Pancreas (tissue), 10 donors: ENCODE measurements around the gene KAT6B. TPM values are rescaled to one million over a fixed set of nuclear protein-coding genes. Genes with fewer than 3 reads are reported as not detected.

Source experiments
- ATAC-seq, 4 donors: fragments of 200-7000 bp; cut with Tn5 transposase; one replicate each; pipeline versions ENCODE4 v1.8.0 to v1.9.1; 2020; ENCODE audit warnings: mild to moderate bottlenecking in 4 of 4, moderate library complexity in 4 of 4
- DNase-seq, 6 donors: peaks; one replicate each; pipeline ENCODE4 v3.0.0-alpha.2; 2020
- FAIRE-seq: peaks from 2 replicates; lab custom pipeline; 2012; peaks lifted over from hg19 to GRCh38; lab: Jason Lieb, UNC
- H3K27ac ChIP-seq, 4 donors: fragments of 200-600 bp; sonication (generic); 1 replicate in 3 of 4; 2 replicates in 1 of 4; pipeline versions ENCODE4 v1.5.0 to v1.8.0; 2020
- H3K27me3 ChIP-seq, 4 donors: fragments of 200-600 bp; one replicate each; pipeline ENCODE4 v1.8.0; 2021
- H3K36me3 ChIP-seq, 3 donors: fragments of 200-600 bp; sonication (generic) in 1 of 3; one replicate each; pipeline versions ENCODE4 v1.5.0 to v1.8.0; 2020 to 2021
- H3K4me1 ChIP-seq, 3 donors: fragments of 200-600 bp; one replicate each; pipeline ENCODE4 v1.8.0; 2021
- H3K4me3 ChIP-seq, 4 donors: fragments of 200-600 bp; sonication (generic) in 2 of 4; one replicate each; pipeline versions ENCODE4 v1.5.0 to v1.8.0; 2020 to 2021
- H3K9me3 ChIP-seq, 4 donors: fragments of 200-600 bp; one replicate each; pipeline ENCODE4 v1.8.0; 2021
- WGBS, 2 donors: extraction: QIAGEN DNeasy Blood & Tissue Kit; methylation state at CpG; one replicate each; pipeline ENCODE4 v1.1.7; 2013; 5-methylcytosine and 5-hydroxymethylcytosine counted together
- intact Hi-C, 3 donors: fragments of 100-400 bp; cut with DNase I; formaldehyde crosslinking; loops; one replicate each; pipeline versions ENCODE4 v1.11.1 to v1.14.2; 2022
- polyA plus RNA-seq, 2 donors: library from polyadenylated mRNA; stranded (reverse); fragments of 200-250 nt; gene quantifications; one replicate each; pipeline ENCODE4 v1.2.3, GENCODE V29; 2013
- total RNA-seq, 6 donors: library from RNA; stranded (reverse); fragmentation: NEBNext Ultra II Directional in 4 of 6; extraction: Animal tissue kit (Norgen Biotek cat#: 25700) in 4 of 6; gene quantifications; one replicate each; pipeline versions ENCODE4 v1.2.1 to v1.2.4, GENCODE V29; 2021 to 2023
- TF ChIP-seq, protein P1 (sequence below), 4 donors: fragments of 200-600 bp; sonication (generic) in 3 of 4; IDR thresholded peaks; one replicate each; pipeline versions ENCODE4 v1.5.0 to v1.8.0; 2021; ENCODE audit warnings: antibody characterized with exemption in 4 of 4
- donor health status: healthy with polysubstance abuse.
- donor health status: DM: no; HTN: no; CAD: no; lungs with moderate emphysema.
- donor health status: DM: no; HTN: no; CAD: no.
- donor health status: control.
- donor health status: control.
- donor health status: Bipolar disorder and iron deficiency.
- donor health status: DM: yes; HTN: yes; CAD: no.
- donor health status: DM: no; HTN: no; CAD: no.
- donor health status: DM: no; HTN: no; CAD: no.
- donor health status: DM: yes; HTN: yes; CAD: no.

KAT6B gene
- total and polyA plus RNA-seq, 8 donors = 7.6 to 28.6 (median 18.1) TPM

GRCh38 chr10:74877898-74878297 lies 51.5 kb downstream of the KAT6B start:
- TF ChIP-seq, protein P1, sequence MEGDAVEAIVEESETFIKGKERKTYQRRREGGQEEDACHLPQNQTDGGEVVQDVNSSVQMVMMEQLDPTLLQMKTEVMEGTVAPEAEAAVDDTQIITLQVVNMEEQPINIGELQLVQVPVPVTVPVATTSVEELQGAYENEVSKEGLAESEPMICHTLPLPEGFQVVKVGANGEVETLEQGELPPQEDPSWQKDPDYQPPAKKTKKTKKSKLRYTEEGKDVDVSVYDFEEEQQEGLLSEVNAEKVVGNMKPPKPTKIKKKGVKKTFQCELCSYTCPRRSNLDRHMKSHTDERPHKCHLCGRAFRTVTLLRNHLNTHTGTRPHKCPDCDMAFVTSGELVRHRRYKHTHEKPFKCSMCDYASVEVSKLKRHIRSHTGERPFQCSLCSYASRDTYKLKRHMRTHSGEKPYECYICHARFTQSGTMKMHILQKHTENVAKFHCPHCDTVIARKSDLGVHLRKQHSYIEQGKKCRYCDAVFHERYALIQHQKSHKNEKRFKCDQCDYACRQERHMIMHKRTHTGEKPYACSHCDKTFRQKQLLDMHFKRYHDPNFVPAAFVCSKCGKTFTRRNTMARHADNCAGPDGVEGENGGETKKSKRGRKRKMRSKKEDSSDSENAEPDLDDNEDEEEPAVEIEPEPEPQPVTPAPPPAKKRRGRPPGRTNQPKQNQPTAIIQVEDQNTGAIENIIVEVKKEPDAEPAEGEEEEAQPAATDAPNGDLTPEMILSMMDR (IDR thresholded peaks at IDR 0.05) = no peak
- intact Hi-C loops = no loop called here
- no peak overlapping the region for H3K4me3 ChIP-seq
- DNase-seq (no peak), FAIRE-seq (no peak), ATAC-seq (no peak)
- H3K27ac ChIP-seq = no peak overlapping the region
- H3K27me3 ChIP-seq = no peaks in the 10 kb centered on the region
- H3K36me3 ChIP-seq = no peaks in the 10 kb centered on the region
- H3K4me1 ChIP-seq = peaks cover 4 to 20% (median 5%) of the 10 kb centered on the region in 3 donors
- H3K9me3 ChIP-seq = no peaks in the 10 kb centered on the region

DNA sequence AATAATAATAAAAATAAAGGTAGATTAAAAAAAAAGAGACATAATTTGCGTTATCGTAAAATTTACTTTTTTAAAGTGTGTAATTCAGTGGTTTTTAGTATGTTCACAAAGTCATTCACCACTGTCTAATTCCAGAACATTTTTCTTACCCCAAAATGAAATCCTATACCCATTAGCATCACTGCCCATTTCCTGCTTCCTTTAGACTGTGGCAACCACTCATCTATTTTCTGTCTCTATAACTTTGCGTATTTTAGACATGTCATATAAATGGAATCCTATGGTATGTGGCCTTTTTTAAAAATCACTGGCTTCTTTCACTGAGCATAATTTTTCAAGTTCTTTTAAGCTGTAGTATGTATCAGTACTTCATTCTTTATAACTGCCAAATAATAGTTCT lies 53.6 kb downstream of the KAT6B start:
- DNase-seq = no peak
- intact Hi-C loops = no loop called here
- Histone ChIP-seq H3K4me1 (peaks cover 4 to 11% (median 5%) of the 10 kb centered on the region in 3 donors), H3K27ac (no peak overlapping the region), H3K4me3 (no peak overlapping the region), H3K36me3 (no peaks in the 10 kb centered on the region), H3K27me3 (no peaks in the 10 kb centered on the region), H3K9me3 (no peaks in the 10 kb centered on the region)
- TF ChIP-seq, protein P1 (IDR thresholded peaks at IDR 0.05) = no peak
- WGBS, 2 donors = 98% methylated on average over 3 of the region's 3 CpGs
- no peak for ATAC-seq
- FAIRE-seq = no peak

DNA sequence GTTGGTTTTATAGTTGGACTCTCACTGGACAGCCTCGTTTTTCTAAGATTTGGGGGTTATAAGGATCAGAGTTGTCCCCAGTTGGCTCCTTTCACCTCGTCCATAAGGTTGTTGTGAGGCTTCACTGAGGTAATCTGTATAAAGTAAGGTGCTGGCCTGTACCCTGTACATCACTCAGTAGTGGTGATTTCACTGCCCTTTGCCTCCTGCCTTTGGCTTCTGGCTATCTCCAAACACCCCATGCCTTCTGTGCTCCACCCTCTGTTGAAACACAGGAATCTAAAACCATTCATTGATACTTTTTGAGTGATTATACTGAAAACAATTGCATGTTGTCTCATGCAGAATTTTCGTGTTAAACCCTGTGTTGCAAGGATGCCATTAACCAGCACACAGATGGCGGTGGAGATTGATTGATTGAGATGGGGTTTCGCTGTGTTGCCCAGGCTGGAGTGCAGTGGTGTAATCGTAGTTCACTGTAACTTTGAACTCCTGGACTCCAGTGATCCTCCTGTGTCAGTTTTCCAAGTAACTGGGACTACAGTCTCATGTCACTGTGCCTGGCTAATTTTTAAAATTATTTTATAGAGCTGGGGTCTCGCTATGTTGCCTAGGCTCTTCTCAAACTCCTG lies 55.0 kb downstream of the KAT6B start:
- WGBS, 2 donors = 89 to 92% methylated on average over 7 of the region's 7 CpGs
- H3K9me3 ChIP-seq = no peaks in the 10 kb centered on the region
- no peak for ATAC-seq
- H3K36me3 ChIP-seq = no peaks in the 10 kb centered on the region
- peaks cover 0 to 7% (median 4%) of the 10 kb centered on the region in 3 donors for H3K4me1 ChIP-seq
- no peak overlapping the region for H3K4me3 ChIP-seq
- FAIRE-seq = no peak
- H3K27ac ChIP-seq = no peak overlapping the region
- intact Hi-C loops = no loop called here
- H3K27me3 ChIP-seq = no peaks in the 10 kb centered on the region
- TF ChIP-seq, protein P1 (IDR thresholded peaks at IDR 0.05) = no peak
- no peak for DNase-seq

DNA sequence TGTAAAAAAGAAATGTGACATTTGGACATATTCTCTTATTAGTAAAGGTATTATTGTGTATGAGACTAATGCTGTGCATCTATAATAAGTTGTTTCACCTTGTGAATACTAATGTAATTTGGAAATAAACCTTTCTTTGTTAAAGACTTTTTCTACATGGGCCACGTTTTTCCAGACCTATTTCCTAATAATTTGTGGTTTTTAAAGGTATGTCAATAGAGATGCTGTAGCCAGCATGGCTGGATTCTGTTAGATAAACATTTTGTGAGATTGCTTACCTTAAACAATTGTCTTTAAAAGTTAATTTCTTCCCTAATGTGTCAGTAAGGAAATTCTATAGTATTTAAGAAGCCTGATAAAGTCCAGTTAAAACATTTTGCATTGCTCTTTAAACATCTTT lies 56.0 kb downstream of the KAT6B start:
- H3K9me3 ChIP-seq = no peaks in the 10 kb centered on the region
- 20 to 30% methylated on average over 1 of the region's 1 CpG for WGBS, 2 donors
- ATAC-seq (no peak), FAIRE-seq (no peak), DNase-seq (no peak)
- no peaks in the 10 kb centered on the region for H3K36me3 ChIP-seq
- H3K27ac ChIP-seq = no peak overlapping the region
- TF ChIP-seq, protein P1 (IDR thresholded peaks at IDR 0.05) = no peak
- no peak overlapping the region for H3K4me3 ChIP-seq
- intact Hi-C loops = no loop called here
- peaks cover 0 to 5% (median 4%) of the 10 kb centered on the region in 3 donors for H3K4me1 ChIP-seq
- H3K27me3 ChIP-seq = no peaks in the 10 kb centered on the region

DNA sequence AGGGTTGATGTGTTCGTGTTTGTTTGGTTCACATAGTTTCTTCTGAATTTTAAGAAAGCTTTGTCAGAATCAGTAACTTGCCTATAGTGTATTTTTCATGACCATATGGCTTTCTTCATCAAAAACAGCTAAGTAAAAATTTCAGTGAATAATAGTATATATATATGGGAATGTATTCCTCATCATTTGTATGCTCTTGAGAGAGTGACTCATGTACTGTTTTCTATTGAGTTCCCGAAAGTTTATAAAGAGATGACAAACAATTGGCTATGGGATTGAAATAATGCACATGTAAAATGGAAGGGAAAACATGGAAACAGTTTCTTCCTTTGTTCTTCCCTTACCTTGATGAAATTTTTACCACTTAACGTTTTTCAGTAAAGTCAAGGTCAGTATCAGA lies 56.4 kb downstream of the KAT6B start:
- no peak for DNase-seq
- intact Hi-C loops = no loop called here
- Histone ChIP-seq H3K27ac (no peak overlapping the region), H3K4me1 (peaks cover 0 to 5% (median 4%) of the 10 kb centered on the region in 3 donors), H3K36me3 (no peaks in the 10 kb centered on the region), H3K4me3 (no peak overlapping the region), H3K27me3 (no peaks in the 10 kb centered on the region), H3K9me3 (no peaks in the 10 kb centered on the region)
- TF ChIP-seq, protein P1 (IDR thresholded peaks at IDR 0.05) = no peak
- WGBS, 2 donors = 65 to 69% methylated on average over 3 of the region's 3 CpGs
- no peak for ATAC-seq
- FAIRE-seq = no peak
